ENCODE measurements around the gene DEFB124. TPM values are rescaled to one million over a fixed set of nuclear protein-coding genes. Genes with fewer than 3 reads are reported as not detected.
"Not testable (repeated sequence)": the region's sequence is repeated elsewhere in the genome, so short reads cannot be mapped to it uniquely, and the experiment has no call there.

DEFB124 gene
- total RNA-seq, 1 experiment from 2014 or later, result not detected

GRCh38 chr20:31505903-31506302 is 31.0 kb upstream of the DEFB124 start:
- no peak overlapping the region for H3K27ac Mint-ChIP-seq (ENCODE audit: low read depth, unreplicated experiment)

DNA sequence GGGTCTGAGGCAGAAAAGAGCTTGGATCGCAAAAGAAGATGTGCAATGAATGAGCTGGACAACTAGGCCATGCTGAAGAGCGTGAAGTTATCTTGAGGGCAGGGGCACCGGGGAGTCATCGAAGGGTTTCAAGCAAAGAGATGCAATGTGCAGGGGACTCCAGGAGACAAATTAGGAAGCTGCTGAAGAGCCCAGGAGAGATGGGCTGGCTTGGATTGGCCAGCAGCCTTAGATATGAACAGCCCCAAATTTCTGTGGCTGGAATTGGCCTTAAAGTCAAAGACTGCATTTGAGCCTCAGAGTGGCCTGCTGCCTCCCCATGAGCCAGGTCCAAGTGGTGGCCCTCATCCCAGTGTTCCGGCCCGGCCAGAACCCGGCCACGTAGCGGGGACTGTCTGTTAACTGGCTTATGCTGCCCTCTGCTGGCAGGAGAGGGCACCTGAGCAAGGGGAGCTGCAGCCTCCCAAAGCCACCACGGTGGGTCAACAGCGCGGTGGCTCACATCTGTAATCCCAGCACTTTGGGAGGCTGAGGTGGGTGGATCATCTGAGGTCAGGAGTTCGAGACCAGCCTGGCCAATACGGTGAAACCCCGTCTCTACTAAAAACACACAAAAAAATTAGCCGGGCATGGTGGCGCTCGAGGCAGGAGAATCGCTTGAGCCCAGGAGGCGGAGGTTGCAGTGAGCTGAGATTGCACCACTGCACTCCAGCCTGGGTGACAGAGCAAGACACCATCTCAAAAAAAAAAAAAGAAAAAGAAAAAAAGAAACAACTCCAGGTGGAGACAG is 28.2 kb upstream of the DEFB124 start:
- intact Hi-C loops (cut with micrococcal nuclease), result loop anchor here (1.0 to 2.0 kb wide), 3 partner anchors 43 to 190 kb away; no protein-coding TSS in a partner anchor
- not testable (repeated sequence) for BruUV-seq (replicated peaks); H3K4me3 Mint-ChIP-seq (ENCODE audit: unreplicated experiment); H3K9me3 Mint-ChIP-seq (ENCODE audit: unreplicated experiment); H3K27ac Mint-ChIP-seq (ENCODE audit: low read depth, unreplicated experiment); H3K36me3 Mint-ChIP-seq (ENCODE audit: insufficient read depth, unreplicated experiment); H3K4me1 Mint-ChIP-seq (ENCODE audit: insufficient read depth, unreplicated experiment)
- ChIA-PET POLR2A (interaction anchor here (1.0 to 1.2 kb wide), 3 partner anchors 42 to 90 kb away, joined by 3 read pairs; no protein-coding TSS in a partner anchor), CTCF (interaction anchor here (0.5 to 11.0 kb wide), 65 partner anchors 9 to 1983 kb away, joined by 3 to 225 read pairs (median 4); partner anchors contain the start of genes DEFB115, DEFB119, DEFB121 and DEFB123)
- H3K27me3 Mint-ChIP-seq (ENCODE audit: insufficient read depth, unreplicated experiment), result peaks cover 11% of the 10 kb centered on the region
- DNase-seq (ENCODE audit: unreplicated experiment), result peak; percentile 86
- TF ChIP-seq CTCF (IDR thresholded peaks at IDR 0.05; ENCODE audit: unreplicated experiment), result peak; percentile 93

More at GRCh38 chr20:31505903-31506302, 31.0 kb upstream of the DEFB124 start:
- TF ChIP-seq CTCF (IDR thresholded peaks at IDR 0.05; ENCODE audit: unreplicated experiment), result no peak
- no peak for DNase-seq (ENCODE audit: unreplicated experiment)
- POLR2A ChIA-PET, result no interaction called here
- CTCF ChIA-PET, result interaction anchor here (0.8 to 3.3 kb wide), 5 partner anchors 15 to 106 kb away, joined by 3 to 28 read pairs (median 4); no protein-coding TSS in a partner anchor
- intact Hi-C loops (cut with micrococcal nuclease), result no loop called here
- BruUV-seq (replicated peaks), result no TSS peak
- Mint-ChIP-seq H3K9me3 (ENCODE audit: unreplicated experiment) (peaks cover 9% of the 10 kb centered on the region), H3K4me3 (ENCODE audit: unreplicated experiment) (no peak overlapping the region), H3K27me3 (ENCODE audit: insufficient read depth, unreplicated experiment) (peaks cover 11% of the 10 kb centered on the region), H3K36me3 (ENCODE audit: insufficient read depth, unreplicated experiment) (no peaks in the 10 kb centered on the region), H3K4me1 (ENCODE audit: insufficient read depth, unreplicated experiment) (no peaks in the 10 kb centered on the region)

GRCh38 chr20:31500527-31500926 is 25.6 kb upstream of the DEFB124 start:
- intact Hi-C loops (cut with micrococcal nuclease), result no loop called here
- Mint-ChIP-seq H3K4me1 (ENCODE audit: insufficient read depth, unreplicated experiment) (no peaks in the 10 kb centered on the region), H3K27ac (ENCODE audit: low read depth, unreplicated experiment) (no peak overlapping the region), H3K9me3 (ENCODE audit: unreplicated experiment) (no peaks in the 10 kb centered on the region), H3K4me3 (ENCODE audit: unreplicated experiment) (no peak overlapping the region), H3K27me3 (ENCODE audit: insufficient read depth, unreplicated experiment) (peaks cover 21% of the 10 kb centered on the region), H3K36me3 (ENCODE audit: insufficient read depth, unreplicated experiment) (no peaks in the 10 kb centered on the region)
- no TSS peak for BruUV-seq (replicated peaks)
- TF ChIP-seq CTCF (IDR thresholded peaks at IDR 0.05; ENCODE audit: unreplicated experiment), result no peak
- ChIA-PET CTCF (interaction anchor here (0.6 to 11.0 kb wide), 11 partner anchors 12 to 1967 kb away, joined by 3 to 225 read pairs (median 22); partner anchors contain the start of genes DEFB124, HM13 and REM1), POLR2A (no interaction called here)
- DNase-seq (ENCODE audit: unreplicated experiment), result no peak

- TF ChIP-seq CTCF (IDR thresholded peaks at IDR 0.05; ENCODE audit: unreplicated experiment), result no peak
- Mint-ChIP-seq H3K27ac (ENCODE audit: low read depth, unreplicated experiment) (no peak overlapping the region), H3K9me3 (ENCODE audit: unreplicated experiment) (no peaks in the 10 kb centered on the region), H3K4me3 (ENCODE audit: unreplicated experiment) (no peak overlapping the region), H3K27me3 (ENCODE audit: insufficient read depth, unreplicated experiment) (peaks cover 24% of the 10 kb centered on the region), H3K4me1 (ENCODE audit: insufficient read depth, unreplicated experiment) (no peaks in the 10 kb centered on the region), H3K36me3 (ENCODE audit: insufficient read depth, unreplicated experiment) (peaks cover 5% of the 10 kb centered on the region)
- POLR2A ChIA-PET, result no interaction called here
- DNase-seq (ENCODE audit: unreplicated experiment), result peak; percentile 25
- CTCF ChIA-PET, result interaction anchor here (1.5 to 11.0 kb wide), 2 partner anchors 9 to 34 kb away, joined by 3 to 225 read pairs; no protein-coding TSS in a partner anchor
- BruUV-seq (replicated peaks), result no TSS peak
- intact Hi-C loops (cut with micrococcal nuclease), result no loop called here
Measured at GRCh38 chr20:31497838-31498540, 23.1 kb upstream of the DEFB124 start.

All from MCF 10A (cell line).